ENCODE data around the gene SMIM28.

Gene SMIM28

DNA sequence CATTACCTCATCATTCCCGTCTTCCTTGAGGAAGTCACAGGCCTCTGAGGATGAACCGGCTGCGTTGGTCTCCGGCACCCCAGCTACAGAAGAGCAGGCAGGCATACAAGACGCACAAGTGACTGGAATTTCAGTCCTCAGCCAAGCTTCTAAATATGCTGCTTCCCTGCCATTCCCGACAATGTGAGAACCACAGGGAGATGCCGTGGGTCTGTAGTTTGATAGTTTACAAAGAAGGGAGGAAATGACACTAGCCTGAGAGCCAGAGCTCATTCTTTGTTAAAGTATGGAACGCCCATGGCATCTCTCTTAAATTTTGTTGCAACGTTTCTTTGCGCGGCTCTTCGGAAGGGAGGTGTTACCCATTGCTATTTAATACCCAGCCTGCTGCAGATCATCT, 52.1 kb downstream of the SMIM28 start:
- Histone ChIP-seq H3K9ac (ENCODE audit: low read depth, low read length, poor library complexity, severe bottlenecking) (no peak overlapping the region), H3K79me2 (ENCODE audit: insufficient read depth, low read length) (no peaks in the 10 kb centered on the region), H3K27me3 (ENCODE audit: insufficient read depth, low read length, poor library complexity, severe bottlenecking) (no peaks in the 10 kb centered on the region), H3K9me2 (replicated peaks; ENCODE audit: low read depth, low read length) (no peaks in the 10 kb centered on the region), H3K4me3 (ENCODE audit: low read length, poor library complexity, severe bottlenecking) (no peak overlapping the region), H2AFZ (ENCODE audit: low read length) (no peak overlapping the region), H3K4me1 (ENCODE audit: insufficient read depth, low read length, poor library complexity, severe bottlenecking) (no peaks in the 10 kb centered on the region), H3K4me2 (ENCODE audit: low read depth, low read length, poor library complexity, severe bottlenecking) (no peak overlapping the region), H3K36me3 (ENCODE audit: insufficient read depth, low read length) (no peaks in the 10 kb centered on the region), H4K20me1 (ENCODE audit: insufficient read depth, low read length, poor library complexity, severe bottlenecking) (no peaks in the 10 kb centered on the region), H3F3A (ENCODE audit: low read depth) (no peaks in the 10 kb centered on the region), H3K9me3 (ENCODE audit: insufficient read depth, low read depth, low read length) (no peaks in the 10 kb centered on the region)
- TF ChIP-seq, protein P1, sequence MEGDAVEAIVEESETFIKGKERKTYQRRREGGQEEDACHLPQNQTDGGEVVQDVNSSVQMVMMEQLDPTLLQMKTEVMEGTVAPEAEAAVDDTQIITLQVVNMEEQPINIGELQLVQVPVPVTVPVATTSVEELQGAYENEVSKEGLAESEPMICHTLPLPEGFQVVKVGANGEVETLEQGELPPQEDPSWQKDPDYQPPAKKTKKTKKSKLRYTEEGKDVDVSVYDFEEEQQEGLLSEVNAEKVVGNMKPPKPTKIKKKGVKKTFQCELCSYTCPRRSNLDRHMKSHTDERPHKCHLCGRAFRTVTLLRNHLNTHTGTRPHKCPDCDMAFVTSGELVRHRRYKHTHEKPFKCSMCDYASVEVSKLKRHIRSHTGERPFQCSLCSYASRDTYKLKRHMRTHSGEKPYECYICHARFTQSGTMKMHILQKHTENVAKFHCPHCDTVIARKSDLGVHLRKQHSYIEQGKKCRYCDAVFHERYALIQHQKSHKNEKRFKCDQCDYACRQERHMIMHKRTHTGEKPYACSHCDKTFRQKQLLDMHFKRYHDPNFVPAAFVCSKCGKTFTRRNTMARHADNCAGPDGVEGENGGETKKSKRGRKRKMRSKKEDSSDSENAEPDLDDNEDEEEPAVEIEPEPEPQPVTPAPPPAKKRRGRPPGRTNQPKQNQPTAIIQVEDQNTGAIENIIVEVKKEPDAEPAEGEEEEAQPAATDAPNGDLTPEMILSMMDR (conservative IDR thresholded peaks at IDR 0.05; ENCODE audit: low read length), result no peak
- no peak for TF ChIP-seq EZH2phosphoT487 (IDR thresholded peaks at IDR 0.05; ENCODE audit: borderline replicate concordance)

DNA sequence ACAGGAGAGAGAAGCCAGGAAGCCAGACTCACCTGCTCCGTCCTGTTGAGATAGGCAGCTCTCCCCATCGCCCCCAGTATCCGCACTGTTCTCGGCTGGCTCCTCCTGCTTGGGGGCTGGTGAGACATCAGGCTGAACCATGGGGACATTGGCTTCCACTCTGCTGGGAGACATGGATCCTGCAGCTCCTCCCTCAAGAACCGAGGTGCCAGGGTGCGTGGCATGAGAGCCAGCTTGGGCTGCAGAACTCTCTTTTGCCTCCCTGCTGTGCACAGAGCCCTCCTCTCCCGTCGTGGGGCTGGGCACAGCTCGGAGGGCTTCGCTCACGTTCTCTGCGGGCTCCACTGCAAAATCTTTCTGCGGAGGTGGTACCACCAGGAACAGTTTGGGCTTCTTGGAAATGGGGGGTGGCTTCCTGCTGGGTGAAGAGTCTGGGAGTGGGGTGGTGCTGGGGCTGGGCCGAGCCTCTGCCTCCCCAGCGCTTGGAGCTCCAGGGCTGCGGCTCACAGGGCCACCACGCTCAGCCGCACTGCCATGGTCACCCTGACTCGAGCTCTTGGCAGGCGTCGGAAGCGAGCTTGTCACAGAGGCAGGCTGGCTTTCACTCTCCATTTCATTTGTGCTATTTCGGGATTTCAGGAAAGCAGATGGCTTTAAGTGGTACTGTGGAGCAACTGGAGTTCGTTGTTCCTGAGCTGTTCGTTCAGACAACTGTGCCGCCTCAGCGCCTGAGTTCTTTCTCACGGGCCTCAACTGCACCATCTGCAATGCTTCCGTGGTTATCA, 52.8 kb downstream of the SMIM28 start:
- Histone ChIP-seq H3K4me3 (ENCODE audit: low read length, poor library complexity, severe bottlenecking) (no peak overlapping the region), H3K9ac (ENCODE audit: low read depth, low read length, poor library complexity, severe bottlenecking) (no peak overlapping the region), H3K79me2 (ENCODE audit: insufficient read depth, low read length) (no peaks in the 10 kb centered on the region), H3K36me3 (ENCODE audit: insufficient read depth, low read length) (no peaks in the 10 kb centered on the region), H4K20me1 (ENCODE audit: insufficient read depth, low read length, poor library complexity, severe bottlenecking) (no peaks in the 10 kb centered on the region), H3K27me3 (ENCODE audit: insufficient read depth, low read length, poor library complexity, severe bottlenecking) (no peaks in the 10 kb centered on the region), H3K4me2 (ENCODE audit: low read depth, low read length, poor library complexity, severe bottlenecking) (no peak overlapping the region), H3K9me2 (replicated peaks; ENCODE audit: low read depth, low read length) (no peaks in the 10 kb centered on the region), H3K4me1 (ENCODE audit: insufficient read depth, low read length, poor library complexity, severe bottlenecking) (no peaks in the 10 kb centered on the region), H2AFZ (ENCODE audit: low read length) (no peak overlapping the region), H3F3A (ENCODE audit: low read depth) (no peaks in the 10 kb centered on the region), H3K9me3 (ENCODE audit: insufficient read depth, low read depth, low read length) (no peaks in the 10 kb centered on the region)
- no peak for TF ChIP-seq EZH2phosphoT487 (IDR thresholded peaks at IDR 0.05; ENCODE audit: borderline replicate concordance)
- TF ChIP-seq, protein P1 (conservative IDR thresholded peaks at IDR 0.05; ENCODE audit: low read length), result no peak

DNA sequence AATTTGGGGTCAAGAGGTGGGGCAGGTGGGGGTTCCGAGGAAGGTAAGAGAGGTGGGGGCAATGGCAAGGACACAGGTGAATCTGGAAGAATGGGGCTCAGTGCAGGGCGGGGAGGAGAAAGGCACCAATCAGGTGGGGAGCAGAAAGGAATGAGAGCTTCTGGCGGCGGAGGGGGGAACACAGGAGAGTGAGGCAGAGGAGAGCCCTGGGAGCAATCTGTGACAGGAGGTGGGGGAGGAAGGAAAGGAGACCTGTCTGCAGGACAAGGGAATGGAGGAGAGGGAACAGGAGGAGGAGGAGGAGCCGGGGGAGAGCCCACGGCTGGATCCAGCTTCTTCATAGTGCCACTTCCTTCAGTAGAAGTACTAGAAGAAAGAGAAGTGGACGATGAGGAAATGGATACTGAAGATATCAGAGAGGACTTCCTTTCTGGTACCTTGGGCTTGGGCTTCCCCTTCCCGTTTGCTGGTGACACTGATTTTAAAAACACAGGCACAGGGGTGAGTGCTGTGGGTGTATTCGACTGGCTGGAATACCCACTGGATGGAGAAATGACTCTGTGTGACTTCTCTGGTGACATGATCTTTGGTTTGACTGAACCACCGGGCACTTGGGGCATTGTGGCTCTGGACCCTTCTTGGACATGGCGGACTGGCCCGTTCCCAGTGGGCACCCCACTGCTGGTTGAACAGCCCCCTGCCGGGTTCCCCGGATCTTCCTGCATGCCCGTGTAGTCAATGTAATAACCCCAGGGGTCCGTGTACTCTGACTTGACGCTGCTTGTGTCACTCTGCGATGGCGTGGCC, 53.8 kb downstream of the SMIM28 start:
- Histone ChIP-seq H3K9ac (ENCODE audit: low read depth, low read length, poor library complexity, severe bottlenecking) (no peak overlapping the region), H2AFZ (ENCODE audit: low read length) (no peak overlapping the region), H3F3A (ENCODE audit: low read depth) (no peaks in the 10 kb centered on the region), H3K36me3 (ENCODE audit: insufficient read depth, low read length) (no peaks in the 10 kb centered on the region), H3K27me3 (ENCODE audit: insufficient read depth, low read length, poor library complexity, severe bottlenecking) (no peaks in the 10 kb centered on the region), H3K4me2 (ENCODE audit: low read depth, low read length, poor library complexity, severe bottlenecking) (no peak overlapping the region), H4K20me1 (ENCODE audit: insufficient read depth, low read length, poor library complexity, severe bottlenecking) (no peaks in the 10 kb centered on the region), H3K9me2 (replicated peaks; ENCODE audit: low read depth, low read length) (no peaks in the 10 kb centered on the region), H3K9me3 (ENCODE audit: insufficient read depth, low read depth, low read length) (no peaks in the 10 kb centered on the region), H3K4me3 (ENCODE audit: low read length, poor library complexity, severe bottlenecking) (no peak overlapping the region), H3K79me2 (ENCODE audit: insufficient read depth, low read length) (no peaks in the 10 kb centered on the region), H3K4me1 (ENCODE audit: insufficient read depth, low read length, poor library complexity, severe bottlenecking) (no peaks in the 10 kb centered on the region)
- no peak for TF ChIP-seq EZH2phosphoT487 (IDR thresholded peaks at IDR 0.05; ENCODE audit: borderline replicate concordance)
- TF ChIP-seq, protein P1 (conservative IDR thresholded peaks at IDR 0.05; ENCODE audit: low read length), result no peak

Measured in Loucy (cell line).